ENCODE results near the gene KCNMB2. TPM values are rescaled to one million over a fixed set of nuclear protein-coding genes. Genes with fewer than 3 reads are reported as not detected.

Gene KCNMB2
- total and polyA plus RNA-seq, 2 donors (not counting 1 experiment from before 2014, with no cell fraction given): 0.17 TPM; not detected in 1

DNA sequence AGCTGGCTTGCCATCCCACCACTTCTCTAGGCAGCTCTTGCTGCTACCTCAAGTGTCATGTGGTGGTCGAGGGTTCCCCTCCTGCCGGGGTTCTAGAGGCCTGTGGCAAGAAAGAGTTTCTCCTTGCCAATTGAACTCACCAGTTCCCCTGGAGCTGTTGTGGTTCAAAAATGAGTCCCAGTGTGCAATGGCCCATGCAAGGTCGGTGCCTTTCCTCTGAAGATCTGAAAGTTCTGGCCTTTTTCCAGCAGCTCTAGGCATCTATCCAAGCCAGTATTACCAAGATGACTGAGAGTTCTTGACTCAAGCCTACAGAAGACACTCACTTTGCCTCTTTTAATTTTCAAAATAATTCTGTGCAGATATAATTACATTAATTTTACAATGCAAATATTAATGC, 163.6 kb downstream of the KCNMB2 start:
- Histone ChIP-seq H3K36me3 (ENCODE audit: control insufficient read depth, insufficient read depth, low read length) (no peaks in the 10 kb centered on the region), H3K4me1 (ENCODE audit: control insufficient read depth, extremely low read depth, insufficient read depth, low read length) (peaks cover 6% of the 10 kb centered on the region), H2AFZ (ENCODE audit: low read length) (no peak overlapping the region), H3K4me3 (replicated peaks in 1 of 4; ENCODE audit: control extremely low read depth in 1 of 4, insufficient read depth in 1 of 4, low read depth in 3 of 4, low read length in 4 of 4) (no peak overlapping the region), H3K27me3 (ENCODE audit: control insufficient read depth, insufficient read depth, low read length) (no peaks in the 10 kb centered on the region), H3K9ac (ENCODE audit: insufficient read depth, low read length) (no peak overlapping the region), H3K27ac (ENCODE audit: insufficient read depth, low read length) (no peak overlapping the region), H3K9me3 (ENCODE audit: control insufficient read depth, insufficient read depth, low read depth, low read length) (no peaks in the 10 kb centered on the region), H4K20me1 (ENCODE audit: control insufficient read depth, extremely low read depth, insufficient read depth, low read length) (no peaks in the 10 kb centered on the region), H3K79me2 (ENCODE audit: control insufficient read depth, insufficient read depth, low read length) (no peaks in the 10 kb centered on the region), H3K4me2 (ENCODE audit: extremely low read depth, insufficient read depth, low read length) (no peak overlapping the region)
- TF ChIP-seq, protein P1, sequence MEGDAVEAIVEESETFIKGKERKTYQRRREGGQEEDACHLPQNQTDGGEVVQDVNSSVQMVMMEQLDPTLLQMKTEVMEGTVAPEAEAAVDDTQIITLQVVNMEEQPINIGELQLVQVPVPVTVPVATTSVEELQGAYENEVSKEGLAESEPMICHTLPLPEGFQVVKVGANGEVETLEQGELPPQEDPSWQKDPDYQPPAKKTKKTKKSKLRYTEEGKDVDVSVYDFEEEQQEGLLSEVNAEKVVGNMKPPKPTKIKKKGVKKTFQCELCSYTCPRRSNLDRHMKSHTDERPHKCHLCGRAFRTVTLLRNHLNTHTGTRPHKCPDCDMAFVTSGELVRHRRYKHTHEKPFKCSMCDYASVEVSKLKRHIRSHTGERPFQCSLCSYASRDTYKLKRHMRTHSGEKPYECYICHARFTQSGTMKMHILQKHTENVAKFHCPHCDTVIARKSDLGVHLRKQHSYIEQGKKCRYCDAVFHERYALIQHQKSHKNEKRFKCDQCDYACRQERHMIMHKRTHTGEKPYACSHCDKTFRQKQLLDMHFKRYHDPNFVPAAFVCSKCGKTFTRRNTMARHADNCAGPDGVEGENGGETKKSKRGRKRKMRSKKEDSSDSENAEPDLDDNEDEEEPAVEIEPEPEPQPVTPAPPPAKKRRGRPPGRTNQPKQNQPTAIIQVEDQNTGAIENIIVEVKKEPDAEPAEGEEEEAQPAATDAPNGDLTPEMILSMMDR (conservative IDR thresholded peaks at IDR 0.05 in 1 of 2, IDR thresholded peaks at IDR 0.05 in 1 of 2; ENCODE audit: low read depth in 1 of 2, low read length in 2 of 2): no peak
- no peak for TF ChIP-seq EZH2 (IDR thresholded peaks at IDR 0.05; ENCODE audit: low read length, missing control alignments)
- peak; percentile 5 to 56 for DNase-seq (ENCODE audit: low read depth in 2 of 2)

DNA sequence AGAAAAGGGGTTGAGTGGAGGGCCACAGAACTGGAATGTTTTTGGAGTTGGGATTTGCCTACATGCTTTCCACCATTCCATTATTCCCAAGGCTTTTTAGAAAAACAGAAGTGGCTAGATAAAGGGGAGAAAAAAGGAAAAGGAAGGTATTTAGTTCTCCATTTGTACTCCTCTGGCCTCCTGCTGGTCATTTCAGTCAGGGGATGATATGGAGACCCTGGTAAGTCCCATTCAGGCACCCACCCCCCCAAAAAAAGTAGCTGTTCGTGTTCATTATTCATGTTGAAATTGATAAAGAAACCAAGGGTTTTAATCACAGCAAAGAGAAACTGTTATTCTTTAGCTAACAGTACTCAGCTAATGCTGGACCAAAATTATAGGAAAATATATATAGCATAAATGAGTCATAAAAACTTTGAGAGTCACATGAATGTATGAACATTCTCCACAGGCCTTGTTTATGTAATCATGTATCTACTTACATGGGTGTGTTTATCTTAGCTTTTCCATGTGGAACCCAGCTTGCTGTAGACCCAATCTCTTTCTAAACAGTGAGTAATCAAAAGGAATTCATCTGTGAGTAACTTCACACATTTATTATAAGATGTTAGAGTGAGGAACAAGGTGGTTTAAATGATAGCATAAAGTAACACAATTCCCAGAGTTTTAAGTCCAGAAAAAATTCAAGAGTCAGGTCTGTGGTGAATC, 167.2 kb downstream of the KCNMB2 start:
- Histone ChIP-seq H3K4me2 (ENCODE audit: extremely low read depth, insufficient read depth, low read length) (peak overlapping the region; percentile 48), H3K79me2 (ENCODE audit: control insufficient read depth, insufficient read depth, low read length) (no peaks in the 10 kb centered on the region), H4K20me1 (ENCODE audit: control insufficient read depth, extremely low read depth, insufficient read depth, low read length) (no peaks in the 10 kb centered on the region), H3K4me3 (replicated peaks in 1 of 4; ENCODE audit: control extremely low read depth in 1 of 4, insufficient read depth in 1 of 4, low read depth in 3 of 4, low read length in 4 of 4) (peak overlapping the region in 1 of 4 experiments; percentile 7), H2AFZ (ENCODE audit: low read length) (no peak overlapping the region), H3K27me3 (ENCODE audit: control insufficient read depth, insufficient read depth, low read length) (no peaks in the 10 kb centered on the region), H3K27ac (ENCODE audit: insufficient read depth, low read length) (peak overlapping the region; percentile 57), H3K4me1 (ENCODE audit: control insufficient read depth, extremely low read depth, insufficient read depth, low read length) (peaks cover 6% of the 10 kb centered on the region), H3K9me3 (ENCODE audit: control insufficient read depth, insufficient read depth, low read depth, low read length) (no peaks in the 10 kb centered on the region), H3K36me3 (ENCODE audit: control insufficient read depth, insufficient read depth, low read length) (no peaks in the 10 kb centered on the region), H3K9ac (ENCODE audit: insufficient read depth, low read length) (no peak overlapping the region)
- no peak for TF ChIP-seq EZH2 (IDR thresholded peaks at IDR 0.05; ENCODE audit: low read length, missing control alignments)
- TF ChIP-seq, protein P1 (conservative IDR thresholded peaks at IDR 0.05 in 1 of 2, IDR thresholded peaks at IDR 0.05 in 1 of 2; ENCODE audit: low read depth in 1 of 2, low read length in 2 of 2): peak in 1 of 2 donors; percentile 51
- peak; percentile 77 to 96 for DNase-seq (ENCODE audit: low read depth in 2 of 2)

DNA sequence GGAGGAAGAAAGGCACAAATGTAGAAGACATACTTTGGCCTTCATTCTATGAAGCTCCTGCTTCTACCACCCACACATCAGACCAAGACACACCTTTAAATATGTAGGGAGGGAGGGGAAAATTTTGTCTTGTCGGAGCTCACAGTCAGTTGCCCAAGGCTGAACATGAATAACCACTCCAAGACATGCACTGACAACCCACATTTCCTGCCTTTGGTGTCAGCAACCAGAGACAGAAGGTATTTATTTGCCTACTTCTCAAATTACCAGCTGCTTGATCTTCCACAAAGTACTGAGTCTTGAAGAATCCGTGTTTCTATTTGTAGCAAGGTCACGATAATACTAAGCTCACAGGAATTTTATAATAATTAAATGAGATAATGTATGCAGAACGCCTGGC, 169.7 kb downstream of the KCNMB2 start:
- H3K9ac ChIP-seq (ENCODE audit: insufficient read depth, low read length): no peak overlapping the region
- H3K27me3 ChIP-seq (ENCODE audit: control insufficient read depth, insufficient read depth, low read length): no peaks in the 10 kb centered on the region
- H3K4me3 ChIP-seq (replicated peaks in 1 of 4; ENCODE audit: control extremely low read depth in 1 of 4, insufficient read depth in 1 of 4, low read depth in 3 of 4, low read length in 4 of 4): no peak overlapping the region
- H2AFZ ChIP-seq (ENCODE audit: low read length): no peak overlapping the region
- no peak overlapping the region for H3K27ac ChIP-seq (ENCODE audit: insufficient read depth, low read length)
- H3K79me2 ChIP-seq (ENCODE audit: control insufficient read depth, insufficient read depth, low read length): no peaks in the 10 kb centered on the region
- no peak overlapping the region for H3K4me2 ChIP-seq (ENCODE audit: extremely low read depth, insufficient read depth, low read length)
- no peaks in the 10 kb centered on the region for H3K36me3 ChIP-seq (ENCODE audit: control insufficient read depth, insufficient read depth, low read length)
- DNase-seq (ENCODE audit: low read depth in 2 of 2): peak; percentile 17 to 26
- no peaks in the 10 kb centered on the region for H3K9me3 ChIP-seq (ENCODE audit: control insufficient read depth, insufficient read depth, low read depth, low read length)
- H3K4me1 ChIP-seq (ENCODE audit: control insufficient read depth, extremely low read depth, insufficient read depth, low read length): peaks cover 6% of the 10 kb centered on the region
- no peak for TF ChIP-seq EZH2 (IDR thresholded peaks at IDR 0.05; ENCODE audit: low read length, missing control alignments)
- TF ChIP-seq, protein P1 (conservative IDR thresholded peaks at IDR 0.05 in 1 of 2, IDR thresholded peaks at IDR 0.05 in 1 of 2; ENCODE audit: low read depth in 1 of 2, low read length in 2 of 2): no peak
- no peaks in the 10 kb centered on the region for H4K20me1 ChIP-seq (ENCODE audit: control insufficient read depth, extremely low read depth, insufficient read depth, low read length)

All from fibroblast of lung (primary cell).